Uterus (tissue), 2 donors: ENCODE data around the gene CHERP.
A peak's percentile ranks its signal among the peaks of the same experiment; 100 is the strongest.

Experiments
- POLR2A ChIP-seq, 2 donors: fragments of 450-650 bp; IDR thresholded peaks; one replicate each; pipeline ENCODE4 v1.6.1; 2016; ENCODE audit warnings: antibody characterized with exemption in 2 of 2, mild to moderate bottlenecking in 1 of 2, moderate library complexity in 1 of 2
- TF ChIP-seq, protein P1 (sequence below), 4 experiments: fragments of 200-600 bp in 2 of 4; fragments of 450-650 bp in 2 of 4; sonication (generic) in 2 of 4; IDR thresholded peaks; one replicate each; pipeline ENCODE4 v1.5.1; 2016 to 2019; ENCODE audit warnings: antibody characterized with exemption in 4 of 4, mild to moderate bottlenecking in 2 of 4, moderate library complexity in 1 of 4

DNA sequence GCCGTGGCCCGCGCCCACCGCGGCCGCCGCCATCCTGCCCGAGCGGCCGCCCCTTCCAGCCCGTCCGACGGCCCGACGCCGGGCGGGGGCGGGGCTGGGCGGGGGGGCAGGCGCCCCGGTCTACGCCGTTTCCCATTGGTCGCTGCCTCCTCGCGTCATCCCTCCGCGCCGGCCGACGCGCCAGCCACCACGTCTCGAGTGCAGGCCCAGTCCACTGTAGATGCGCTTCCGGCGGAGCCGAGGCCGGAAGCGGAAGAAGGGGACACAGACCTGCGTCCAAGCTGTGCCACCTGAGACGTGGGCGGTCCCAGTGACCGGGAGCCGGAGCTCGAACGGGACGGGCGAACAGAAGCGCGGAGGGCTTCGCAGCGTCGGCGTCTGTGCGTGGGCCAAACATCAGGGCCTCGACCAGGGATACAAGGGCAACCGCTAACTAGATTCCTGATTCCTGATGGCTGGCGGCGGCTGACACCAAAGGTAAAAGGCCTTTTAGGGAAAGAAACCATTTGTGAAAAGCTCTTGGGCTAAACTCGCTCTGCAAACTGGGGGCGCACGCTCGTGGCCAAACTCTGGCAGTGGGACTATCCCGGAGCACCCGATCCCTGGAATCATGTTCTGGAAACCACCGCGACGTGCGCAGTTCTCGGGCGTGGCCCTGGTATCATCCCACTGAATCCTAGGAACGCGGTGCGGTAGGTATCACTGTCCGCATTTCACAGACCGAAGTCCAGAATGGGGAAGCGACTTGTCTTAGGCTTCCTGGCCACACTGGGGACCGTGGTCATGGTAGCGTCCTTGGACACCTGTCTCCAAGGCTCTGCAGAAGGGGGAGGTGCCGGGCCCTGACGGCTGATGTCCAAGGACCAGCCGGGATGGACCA is 30.3 kb upstream of the CHERP start, which contains the start of gene SLC35E1:
- TF ChIP-seq, protein P1, sequence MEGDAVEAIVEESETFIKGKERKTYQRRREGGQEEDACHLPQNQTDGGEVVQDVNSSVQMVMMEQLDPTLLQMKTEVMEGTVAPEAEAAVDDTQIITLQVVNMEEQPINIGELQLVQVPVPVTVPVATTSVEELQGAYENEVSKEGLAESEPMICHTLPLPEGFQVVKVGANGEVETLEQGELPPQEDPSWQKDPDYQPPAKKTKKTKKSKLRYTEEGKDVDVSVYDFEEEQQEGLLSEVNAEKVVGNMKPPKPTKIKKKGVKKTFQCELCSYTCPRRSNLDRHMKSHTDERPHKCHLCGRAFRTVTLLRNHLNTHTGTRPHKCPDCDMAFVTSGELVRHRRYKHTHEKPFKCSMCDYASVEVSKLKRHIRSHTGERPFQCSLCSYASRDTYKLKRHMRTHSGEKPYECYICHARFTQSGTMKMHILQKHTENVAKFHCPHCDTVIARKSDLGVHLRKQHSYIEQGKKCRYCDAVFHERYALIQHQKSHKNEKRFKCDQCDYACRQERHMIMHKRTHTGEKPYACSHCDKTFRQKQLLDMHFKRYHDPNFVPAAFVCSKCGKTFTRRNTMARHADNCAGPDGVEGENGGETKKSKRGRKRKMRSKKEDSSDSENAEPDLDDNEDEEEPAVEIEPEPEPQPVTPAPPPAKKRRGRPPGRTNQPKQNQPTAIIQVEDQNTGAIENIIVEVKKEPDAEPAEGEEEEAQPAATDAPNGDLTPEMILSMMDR (IDR thresholded peaks at IDR 0.05) = peak in 1 of 4 experiments; percentile 12
- TF ChIP-seq POLR2A (IDR thresholded peaks at IDR 0.05) = peak; percentile 60 to 86
